Brain pericyte (primary cell): ENCODE measurements around the gene TOMM6.
"Not testable (repeated sequence)": the region's sequence is repeated elsewhere in the genome, so short reads cannot be mapped to it uniquely, and the experiment has no call there.

Experiments
- DNase-seq: peaks from one replicate; pipeline ENCODE4 v3.0.0-alpha.2; 2012; ENCODE audit warnings: low read depth, low spot score

TOMM6 gene

DNA sequence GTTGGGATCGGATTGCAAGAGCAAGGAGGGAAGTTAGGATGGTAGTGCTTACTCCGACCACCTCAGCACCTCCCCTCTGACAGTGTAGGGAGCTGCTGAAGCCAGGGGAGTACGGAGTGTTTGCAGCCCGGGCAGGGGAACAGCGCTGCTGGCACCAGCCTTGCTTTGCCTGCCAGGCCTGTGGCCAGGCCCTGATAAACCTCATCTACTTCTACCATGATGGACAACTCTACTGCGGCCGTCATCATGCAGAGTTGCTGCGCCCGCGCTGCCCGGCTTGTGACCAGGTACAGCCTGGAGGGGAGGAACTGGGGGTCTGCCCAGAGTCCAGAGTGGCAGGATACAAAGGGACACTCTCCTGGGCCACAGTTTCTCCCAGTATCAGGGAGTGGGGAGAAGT lies 2.2 kb upstream of the TOMM6 start:
- DNase-seq = no peak

DNA sequence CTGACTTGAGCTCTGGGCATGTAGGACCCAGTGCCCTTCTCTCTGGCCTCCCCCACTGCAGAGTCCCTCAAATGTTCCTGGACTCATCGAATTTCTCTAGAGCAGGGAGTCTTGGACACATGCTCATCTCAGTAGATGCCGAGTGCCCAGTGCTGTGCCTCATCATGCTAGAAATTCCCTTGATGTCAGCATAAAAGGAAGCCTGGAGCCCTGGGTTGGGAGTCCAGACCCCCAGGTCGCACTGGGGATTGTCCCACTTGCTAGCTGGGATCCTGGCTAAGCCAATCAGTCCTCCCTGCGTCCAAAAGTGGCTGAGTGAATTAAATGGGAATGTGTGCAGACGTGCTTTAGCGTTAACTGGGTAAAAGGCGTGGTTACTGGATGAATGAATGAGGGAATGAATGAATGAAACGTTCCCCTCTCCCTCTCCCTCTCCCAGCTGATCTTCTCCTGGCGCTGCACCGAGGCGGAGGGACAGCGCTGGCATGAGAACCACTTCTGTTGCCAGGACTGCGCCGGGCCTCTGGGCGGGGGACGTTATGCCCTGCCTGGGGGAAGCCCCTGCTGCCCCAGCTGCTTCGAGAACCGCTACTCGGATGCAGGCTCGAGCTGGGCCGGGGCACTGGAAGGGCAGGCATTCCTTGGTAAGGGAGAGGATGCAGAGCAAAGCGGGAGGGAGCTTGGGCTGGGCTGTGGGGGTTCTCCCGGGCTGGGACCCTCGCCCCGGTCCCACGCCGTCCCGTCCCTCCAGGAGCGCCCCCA lies 1.6 kb upstream of the TOMM6 start:
- DNase-seq = no peak

DNA sequence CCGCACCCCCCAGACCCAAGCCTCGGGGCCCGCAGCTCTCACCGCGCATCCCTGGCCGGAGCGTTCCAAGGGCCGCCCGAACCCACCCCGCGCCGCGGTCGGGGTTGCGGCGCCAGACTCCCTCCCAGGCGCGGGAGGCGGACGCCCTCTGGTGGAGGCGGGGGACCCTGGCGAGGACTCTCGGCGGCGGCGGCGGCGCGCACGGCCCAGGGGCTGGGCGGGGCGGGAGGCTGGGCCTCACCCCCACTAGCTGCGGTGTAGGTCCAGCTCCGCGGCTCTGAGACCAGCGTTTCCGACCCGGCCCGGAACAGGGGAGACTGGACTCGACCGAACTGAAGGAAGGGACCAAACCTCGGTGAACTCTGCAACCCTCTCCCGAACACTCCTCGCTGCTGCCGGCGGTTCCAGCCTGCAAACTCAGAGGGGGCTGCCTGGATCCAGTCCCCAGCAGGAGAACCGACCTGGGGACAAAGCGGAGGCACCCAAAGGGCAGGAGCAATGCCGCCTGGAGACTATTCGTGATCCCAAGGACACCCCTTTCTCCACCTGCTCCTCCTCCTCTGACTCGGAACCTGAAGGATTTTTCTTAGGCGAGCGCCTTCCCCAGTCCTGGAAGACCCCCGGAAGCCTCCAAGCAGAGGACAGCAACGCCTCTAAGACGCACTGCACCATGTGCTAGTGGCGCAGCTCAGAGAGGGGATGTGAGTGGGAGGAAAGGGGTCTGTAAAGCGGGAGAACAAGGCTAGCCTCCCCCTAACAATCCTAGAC lies 859 bp upstream of the TOMM6 start:
- peak; percentile 24 for DNase-seq

DNA sequence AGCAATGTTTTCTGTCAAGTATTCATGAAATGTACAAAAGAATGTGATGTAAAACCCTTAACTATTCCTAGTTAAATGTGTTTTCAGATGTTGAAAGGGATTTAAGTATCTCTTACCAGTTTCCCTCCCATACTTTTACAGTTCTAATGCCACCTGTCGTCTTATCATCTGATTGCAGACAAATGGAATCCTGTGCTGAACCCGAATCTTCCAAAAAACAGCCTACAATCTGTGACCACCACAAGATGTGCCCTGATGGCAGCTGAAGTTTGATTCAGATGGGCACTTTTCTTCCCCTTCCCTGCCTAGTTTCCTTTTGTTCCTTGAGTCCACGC lies 1.9 kb downstream of the TOMM6 start:
- no peak for DNase-seq

DNA sequence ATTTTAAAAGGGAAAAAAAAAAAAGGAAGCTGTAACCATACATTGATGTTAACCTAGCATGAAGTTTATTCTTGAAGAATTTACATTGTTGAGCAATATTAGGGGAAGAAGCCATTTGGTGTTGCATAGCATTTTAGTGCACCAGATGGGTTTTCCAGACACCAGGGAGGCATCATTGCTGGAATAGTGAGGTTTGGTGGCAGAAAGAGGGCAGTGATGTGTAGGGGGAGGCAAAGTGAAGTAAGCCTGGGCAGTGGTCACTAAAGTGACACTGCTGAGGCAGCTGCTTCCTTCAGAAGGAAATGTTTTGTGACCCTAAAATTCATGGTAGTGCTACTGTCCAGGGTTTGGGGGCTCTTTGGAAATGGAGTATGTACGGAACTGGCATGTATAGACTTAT lies 2.6 kb downstream of the TOMM6 start:
- DNase-seq = no peak

DNA sequence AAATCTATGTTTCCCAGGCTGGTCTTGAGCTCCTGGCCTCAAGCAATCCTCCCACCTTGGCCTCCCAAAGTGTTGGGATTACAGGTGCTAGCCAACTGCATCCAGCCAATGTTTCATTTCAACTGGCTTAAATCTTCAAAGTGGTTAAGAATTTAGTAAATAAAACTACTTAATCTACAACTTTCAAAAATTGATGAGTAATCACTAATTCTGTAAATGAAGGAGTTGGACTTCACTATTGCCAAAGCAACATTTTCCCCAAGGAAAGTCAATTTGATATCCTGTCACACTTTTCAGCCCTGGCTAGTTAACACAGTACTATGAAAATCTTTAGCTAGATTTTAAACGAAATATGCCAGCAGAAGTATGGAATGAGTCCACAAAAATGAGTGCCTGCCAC lies 3.8 kb downstream of the TOMM6 start:
- no peak for DNase-seq

DNA sequence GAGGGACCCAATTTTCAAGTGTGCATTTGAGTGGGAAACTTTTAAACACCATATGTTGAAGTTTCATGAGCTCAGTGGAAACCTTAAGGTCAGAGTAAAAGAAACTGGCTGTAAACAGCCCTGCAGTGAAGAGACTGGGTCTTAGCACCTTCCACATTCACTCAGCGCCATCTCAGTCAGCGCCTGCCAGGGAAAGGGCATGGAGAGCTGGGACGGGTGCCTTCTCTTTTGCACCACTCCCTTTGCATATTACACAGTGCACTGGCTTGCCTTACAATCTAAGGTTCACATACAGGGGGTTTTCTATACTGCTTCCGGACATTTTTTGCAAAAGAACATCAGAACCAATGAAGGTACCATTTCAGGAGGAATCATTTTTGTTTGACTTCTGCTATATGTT lies 4.5 kb downstream of the TOMM6 start:
- no peak for DNase-seq

DNA sequence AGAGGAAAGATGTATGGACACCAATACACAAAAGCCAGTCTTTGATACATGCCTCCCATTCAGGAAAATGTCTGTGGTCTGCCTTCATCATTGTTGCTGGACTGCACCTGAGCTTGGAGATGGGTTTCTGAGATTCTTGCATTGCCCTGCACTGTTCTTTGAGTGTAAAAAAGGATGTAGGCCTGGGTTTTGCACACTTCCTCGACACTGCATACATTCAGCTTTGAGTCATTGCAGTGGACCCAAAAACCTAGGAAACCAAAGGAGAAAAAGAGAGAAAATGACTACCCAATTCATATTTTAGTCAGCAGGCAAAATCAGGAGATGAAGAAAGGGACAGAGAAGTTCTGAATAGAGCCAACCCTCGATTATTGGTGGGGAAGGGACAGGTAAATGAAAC lies 9.0 kb downstream of the TOMM6 start:
- no peak for DNase-seq

DNA sequence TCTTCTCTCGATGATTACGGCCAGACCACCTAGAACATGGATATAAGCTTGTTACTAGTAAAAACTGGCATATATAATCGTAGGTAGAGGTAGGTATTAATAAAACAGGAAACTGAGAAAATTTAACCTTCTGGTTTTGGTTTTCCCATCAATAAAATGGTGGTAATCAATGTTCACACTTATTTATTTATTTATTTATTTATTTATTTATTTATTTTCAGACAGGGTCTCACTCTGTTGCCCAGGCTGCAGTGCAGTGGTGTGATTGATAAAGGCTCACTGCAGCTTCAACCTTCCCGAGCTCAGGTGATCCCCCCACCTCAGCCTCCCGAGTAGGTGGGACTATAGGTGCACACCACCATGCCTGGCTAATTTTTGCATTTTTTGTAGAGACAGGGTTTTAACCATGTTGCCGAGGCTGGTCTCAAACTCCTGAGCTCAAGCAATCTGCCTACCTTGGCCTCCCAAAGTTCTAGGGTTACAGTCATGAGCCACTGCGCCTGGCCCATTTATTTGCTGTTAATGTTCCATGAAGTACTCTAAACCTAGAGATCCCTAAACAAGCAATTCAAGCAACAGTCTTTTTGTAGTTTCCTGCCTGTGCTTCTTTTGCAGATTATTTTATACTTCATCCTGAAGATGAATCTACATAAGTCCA lies 11.5 kb downstream of the TOMM6 start:
- DNase-seq = no peak

DNA sequence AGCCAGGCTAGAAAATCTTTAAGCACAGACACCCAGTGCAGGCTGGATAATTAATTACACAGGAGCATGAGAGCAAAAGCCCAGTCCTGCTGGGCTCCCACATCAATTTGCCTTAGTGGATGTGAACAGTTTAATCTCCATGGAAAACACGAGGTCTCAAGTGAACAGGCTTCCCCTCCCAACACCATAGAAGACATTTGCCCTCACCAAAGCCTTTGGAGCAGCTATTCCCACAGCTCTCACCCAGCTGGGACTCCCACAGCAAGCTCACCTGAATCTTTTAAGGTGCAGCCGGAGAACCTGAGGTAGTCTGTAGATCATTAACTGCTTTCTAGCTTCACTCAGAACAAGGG lies 12.0 kb downstream of the TOMM6 start:
- DNase-seq = no peak

DNA sequence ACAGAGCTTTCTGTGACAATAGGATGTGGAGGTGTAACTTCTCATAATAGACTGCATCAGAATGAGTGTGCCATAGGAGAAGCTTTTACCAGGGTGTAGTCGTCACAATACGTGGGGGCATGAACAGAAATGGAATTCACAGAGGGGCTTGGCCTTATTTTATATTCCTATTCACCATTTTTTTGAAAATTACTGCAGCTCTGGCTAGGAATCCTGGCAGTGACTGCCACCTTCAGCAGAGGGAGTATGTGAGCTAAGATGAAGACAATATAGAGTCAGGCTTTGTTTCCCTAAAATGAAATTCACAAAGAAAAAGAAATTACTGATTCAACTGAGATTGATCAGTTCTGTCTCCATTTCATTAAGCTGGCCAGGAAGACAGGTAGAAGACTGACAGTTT lies 13.9 kb downstream of the TOMM6 start:
- no peak for DNase-seq

DNA sequence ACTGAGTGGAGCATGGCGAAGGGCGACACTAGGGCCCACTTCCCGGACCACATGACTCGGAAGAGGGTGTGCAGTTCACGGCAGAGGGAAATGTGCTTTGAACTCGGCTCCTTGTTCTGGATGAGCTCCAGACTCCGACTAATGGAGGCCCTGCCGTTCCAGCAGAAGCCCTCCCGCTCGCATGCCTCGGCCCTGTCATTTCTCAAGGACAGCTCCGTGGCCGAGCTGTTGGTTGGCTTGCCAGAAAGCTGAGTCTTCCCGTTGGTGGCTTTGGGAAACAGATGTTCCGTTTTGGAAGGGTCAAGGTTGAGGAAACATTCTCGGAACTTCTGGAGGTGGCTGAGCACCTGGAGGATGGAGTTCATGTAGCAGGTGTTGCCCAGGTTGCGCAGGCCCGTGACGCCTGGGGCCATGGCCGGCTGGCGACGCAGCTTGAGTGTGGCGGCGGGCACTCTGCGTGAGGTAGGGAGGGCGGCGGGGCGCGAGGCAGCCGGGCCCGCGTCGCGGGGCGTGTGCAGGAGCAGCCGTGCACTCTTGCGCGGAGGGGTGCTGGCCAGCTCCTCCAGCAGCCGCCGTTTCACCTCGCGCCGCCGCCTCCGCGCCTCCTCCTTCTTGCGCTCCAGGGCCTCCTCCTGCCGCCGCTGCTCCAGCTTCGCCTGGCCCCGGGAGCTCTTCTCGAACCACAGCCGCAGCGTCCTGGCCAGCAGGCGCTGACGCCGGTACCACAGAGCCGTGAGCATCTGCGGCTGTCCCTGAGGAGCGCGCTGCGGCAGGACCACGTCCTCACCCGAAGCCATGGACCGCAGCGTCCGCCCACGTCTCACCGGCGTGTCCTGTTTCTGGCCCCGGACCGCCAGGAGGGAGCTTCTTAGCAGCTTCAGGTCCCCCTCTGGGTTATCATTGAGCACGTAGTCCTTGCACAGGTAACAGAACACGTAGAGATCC lies 18.6 kb downstream of the TOMM6 start:
- DNase-seq = no peak

DNA sequence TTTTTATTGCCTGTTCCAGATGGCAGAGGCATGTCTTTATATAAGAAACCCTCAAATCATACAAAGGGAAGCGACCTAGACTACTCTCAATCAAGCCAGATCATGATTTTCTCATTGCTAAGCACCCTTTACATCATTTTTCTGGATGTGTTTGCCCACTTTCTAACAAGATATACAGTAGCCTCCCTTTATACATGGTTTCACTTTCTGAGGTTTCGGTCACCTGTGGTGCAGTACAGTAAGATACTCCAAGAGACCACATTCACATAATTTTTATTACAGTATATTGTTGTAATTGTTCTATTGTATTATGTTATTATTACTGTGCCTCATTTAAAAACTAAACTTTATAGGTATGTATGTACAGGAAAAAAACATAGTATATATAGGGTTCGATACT lies 23.6 kb downstream of the TOMM6 start:
- no peak for DNase-seq

DNA sequence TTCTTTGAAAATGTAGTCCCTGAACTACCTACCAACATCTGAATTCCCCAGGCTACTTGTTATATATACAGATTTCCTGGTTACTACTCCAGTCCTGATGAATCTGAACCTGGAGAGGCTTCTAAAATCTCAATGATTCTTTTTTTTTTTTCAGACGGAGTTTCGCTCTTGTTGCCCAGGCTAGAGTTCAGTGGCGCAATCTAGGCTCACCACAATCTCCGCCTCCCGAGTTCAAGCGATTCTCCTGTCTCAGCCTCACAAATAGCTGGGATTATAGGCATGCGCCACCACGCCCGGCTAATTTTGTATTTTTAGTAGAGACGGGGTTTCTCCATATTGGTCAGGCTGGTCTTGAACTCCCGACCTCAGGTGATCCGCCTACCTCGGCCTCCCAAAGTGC lies 24.5 kb downstream of the TOMM6 start:
- not testable (repeated sequence) for DNase-seq

DNA sequence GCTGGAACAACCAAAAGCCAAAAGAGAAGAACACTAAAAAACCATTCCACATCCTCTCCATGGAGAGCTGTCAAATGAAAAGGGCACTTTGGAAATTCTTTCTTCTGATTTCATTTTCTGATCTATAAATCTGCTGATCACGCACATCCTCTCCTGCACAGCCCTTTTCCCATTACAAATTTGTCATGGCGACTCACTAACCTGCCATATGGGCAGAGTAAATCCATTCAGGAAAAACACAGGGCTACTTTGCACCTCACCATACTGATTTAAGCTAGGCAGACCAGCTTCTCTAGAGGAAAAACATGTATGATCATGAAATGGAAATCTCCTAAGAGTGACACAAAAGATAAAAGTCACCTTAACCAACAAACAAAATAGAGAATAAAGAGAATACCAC lies 26.0 kb downstream of the TOMM6 start:
- no peak for DNase-seq

DNA sequence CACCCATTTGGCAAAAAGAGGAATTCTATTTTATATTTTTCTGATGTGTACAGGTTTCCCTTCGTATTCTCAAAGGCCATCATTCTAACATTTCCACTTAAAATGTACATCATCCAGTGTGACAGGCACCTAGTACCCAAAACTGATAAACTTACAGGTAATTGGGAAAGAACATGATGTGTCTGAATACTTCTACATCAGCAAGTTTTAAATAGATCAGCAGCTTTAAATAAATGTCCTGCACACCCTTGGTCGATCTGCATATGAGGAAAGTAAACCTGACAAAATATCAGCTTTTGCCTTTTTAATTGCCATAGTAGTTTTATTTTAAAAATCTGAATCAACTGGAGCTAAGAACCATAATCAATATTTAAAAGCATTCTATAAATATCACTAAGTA lies 26.5 kb downstream of the TOMM6 start:
- DNase-seq = no peak

DNA sequence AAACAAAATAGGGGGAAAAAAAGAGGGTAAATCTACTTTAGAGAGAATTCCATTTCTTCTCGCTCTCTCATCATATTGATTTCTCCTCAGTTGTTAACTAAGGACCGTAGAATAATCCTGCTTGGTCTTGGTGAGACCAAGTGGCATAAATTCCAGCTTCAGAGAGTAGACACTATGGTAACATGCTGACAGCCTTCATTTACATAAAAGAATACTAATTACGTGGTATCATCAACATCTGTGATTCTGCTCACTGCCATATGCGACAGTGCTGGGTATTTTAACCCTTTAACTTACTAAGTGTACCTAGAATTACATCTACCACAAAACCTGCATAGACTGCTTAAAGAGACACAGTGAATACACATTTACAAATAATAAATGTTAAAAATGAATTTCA lies 27.1 kb downstream of the TOMM6 start:
- no peak for DNase-seq

DNA sequence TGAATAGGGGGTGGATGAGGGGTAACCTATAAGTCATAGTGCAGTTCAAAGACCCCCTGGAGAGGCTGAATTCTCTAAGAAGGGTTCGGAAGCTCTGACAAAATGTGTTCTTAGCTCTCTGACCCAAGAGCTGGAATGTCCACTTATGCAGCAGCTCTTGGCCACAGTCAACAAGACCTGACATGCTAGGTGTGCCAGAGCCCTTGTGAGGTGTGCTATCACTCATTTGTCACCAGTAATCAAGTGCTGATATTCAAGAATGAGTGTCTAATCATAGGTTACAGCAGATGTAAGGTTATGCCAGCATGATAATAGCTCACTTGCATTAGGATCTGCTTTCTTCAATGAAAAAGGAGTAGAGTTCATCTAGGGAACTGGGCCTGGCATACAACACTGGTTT lies 28.1 kb downstream of the TOMM6 start:
- no peak for DNase-seq

DNA sequence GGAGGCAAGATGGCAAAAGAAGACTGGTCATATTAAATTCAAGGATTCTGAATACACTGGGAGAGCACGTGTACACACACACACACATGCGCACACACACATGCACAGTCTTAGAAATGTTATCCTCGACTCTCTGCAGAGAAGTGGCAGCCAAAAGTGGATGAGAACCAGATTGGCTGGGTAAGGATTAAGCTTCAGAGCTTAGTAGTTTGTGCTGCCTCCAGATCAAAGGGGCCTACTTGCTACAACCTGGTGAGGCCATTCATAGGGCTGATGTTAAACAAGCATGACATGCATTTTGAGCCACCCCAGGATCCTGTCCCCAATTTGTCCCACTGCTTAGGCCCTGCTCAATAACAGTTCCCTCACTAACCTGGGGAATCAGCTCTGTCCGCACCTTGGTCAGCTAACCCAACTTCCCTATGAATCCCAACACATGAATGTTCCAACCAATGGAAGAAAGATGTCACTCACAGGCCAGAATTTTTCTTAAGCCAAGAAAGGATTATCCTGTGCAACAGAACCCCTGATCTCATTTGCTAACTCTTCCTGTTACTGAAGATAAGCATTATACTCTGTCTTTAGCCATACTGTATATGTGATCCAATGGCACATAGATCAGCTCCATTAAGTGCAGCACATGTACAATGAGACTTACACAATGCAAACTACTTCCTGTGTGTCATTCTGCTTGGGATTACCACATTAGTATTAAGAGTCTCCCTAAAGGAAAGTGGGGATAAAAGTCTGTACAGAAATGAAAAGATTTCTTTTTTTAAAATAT lies 31.0 kb downstream of the TOMM6 start:
- DNase-seq = no peak

DNA sequence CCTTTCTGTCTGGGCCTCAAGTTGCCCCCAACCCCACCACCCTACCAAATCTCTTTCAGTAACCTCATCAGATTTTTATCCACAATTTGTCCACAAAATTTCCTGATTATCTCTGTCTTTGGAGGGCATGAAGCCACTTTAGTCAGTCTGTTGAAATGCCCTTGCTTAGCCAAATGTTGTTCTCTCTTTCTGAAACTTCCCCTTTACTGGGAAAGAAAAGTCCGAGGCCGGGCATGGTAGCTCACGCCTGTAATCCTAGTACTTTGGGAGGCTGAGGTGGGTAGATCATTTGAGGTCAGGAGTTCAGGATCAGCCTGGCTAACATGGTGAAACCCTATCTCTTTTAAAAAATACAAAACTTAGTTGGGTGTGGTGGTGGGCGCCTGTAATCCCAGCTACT lies 33.8 kb downstream of the TOMM6 start:
- DNase-seq = no peak

DNA sequence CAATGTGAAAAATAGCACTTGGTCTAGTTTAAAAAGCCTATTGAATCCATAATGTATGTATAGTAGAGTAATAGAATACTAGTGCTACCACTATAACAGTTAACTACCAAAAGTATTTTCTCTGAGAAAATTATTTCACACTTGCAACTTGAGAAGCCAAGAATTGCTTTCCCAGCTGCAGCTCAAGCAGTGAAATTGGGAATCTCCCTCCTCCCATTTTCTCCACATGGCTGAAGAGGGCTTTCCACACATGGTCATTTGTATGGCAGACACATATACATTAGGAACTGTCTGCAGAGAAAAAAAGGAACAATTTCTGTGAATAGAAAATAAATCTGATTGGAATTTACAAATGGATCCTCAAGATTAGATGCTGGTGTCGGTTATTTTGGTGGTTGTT lies 34.5 kb downstream of the TOMM6 start:
- no peak for DNase-seq
